ENCODE data around the gene PCNX4.

DNA sequence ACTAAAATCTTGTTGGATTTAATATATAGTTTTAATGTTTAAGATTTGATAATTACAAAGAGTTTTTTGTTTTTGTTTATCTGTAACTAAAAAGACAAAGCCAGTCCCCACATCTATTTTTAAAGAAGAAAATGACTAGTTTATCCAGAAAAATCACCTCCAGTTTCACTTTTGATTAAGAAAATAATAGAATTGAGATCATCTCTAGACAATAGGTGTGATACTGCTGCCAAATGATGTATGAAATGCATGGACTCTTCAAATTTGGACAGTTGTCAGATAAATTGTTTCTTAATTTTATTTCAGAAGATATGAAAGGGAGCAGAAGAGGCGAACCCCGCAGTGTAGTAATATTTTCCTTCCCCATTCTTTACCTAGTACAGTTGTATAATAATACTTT, 20.0 kb downstream of the PCNX4 start:
- TF ChIP-seq, protein P1, sequence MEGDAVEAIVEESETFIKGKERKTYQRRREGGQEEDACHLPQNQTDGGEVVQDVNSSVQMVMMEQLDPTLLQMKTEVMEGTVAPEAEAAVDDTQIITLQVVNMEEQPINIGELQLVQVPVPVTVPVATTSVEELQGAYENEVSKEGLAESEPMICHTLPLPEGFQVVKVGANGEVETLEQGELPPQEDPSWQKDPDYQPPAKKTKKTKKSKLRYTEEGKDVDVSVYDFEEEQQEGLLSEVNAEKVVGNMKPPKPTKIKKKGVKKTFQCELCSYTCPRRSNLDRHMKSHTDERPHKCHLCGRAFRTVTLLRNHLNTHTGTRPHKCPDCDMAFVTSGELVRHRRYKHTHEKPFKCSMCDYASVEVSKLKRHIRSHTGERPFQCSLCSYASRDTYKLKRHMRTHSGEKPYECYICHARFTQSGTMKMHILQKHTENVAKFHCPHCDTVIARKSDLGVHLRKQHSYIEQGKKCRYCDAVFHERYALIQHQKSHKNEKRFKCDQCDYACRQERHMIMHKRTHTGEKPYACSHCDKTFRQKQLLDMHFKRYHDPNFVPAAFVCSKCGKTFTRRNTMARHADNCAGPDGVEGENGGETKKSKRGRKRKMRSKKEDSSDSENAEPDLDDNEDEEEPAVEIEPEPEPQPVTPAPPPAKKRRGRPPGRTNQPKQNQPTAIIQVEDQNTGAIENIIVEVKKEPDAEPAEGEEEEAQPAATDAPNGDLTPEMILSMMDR (conservative IDR thresholded peaks at IDR 0.05; ENCODE audit: low read length) = no peak
- TF ChIP-seq EZH2phosphoT487 (IDR thresholded peaks at IDR 0.05; ENCODE audit: borderline replicate concordance, low read depth, low read length) = no peak

All from OCI-LY7 (cell line).